ENCODE data around the gene AKAP3. TPM values are rescaled to one million over a fixed set of nuclear protein-coding genes. Genes with fewer than 3 reads are reported as not detected.
A peak's percentile ranks its signal among the peaks of the same experiment; 100 is the strongest.

The AKAP3 gene
- total and polyA plus RNA-seq, 7 donors = 0.07 to 8.4 (median 1.4) TPM

- TF ChIP-seq CTCF (IDR thresholded peaks at IDR 0.05) = no peak
- H3K4me1 ChIP-seq = peaks cover 39% of the 10 kb centered on the region
- no peak overlapping the region for H3K4me3 ChIP-seq
- peak overlapping the region; percentile 7 for H3K27ac ChIP-seq
- no peaks in the 10 kb centered on the region for H3K27me3 ChIP-seq (ENCODE audit: insufficient read depth in 3 of 3, low read length in 2 of 3)
- no peak for ATAC-seq
- H3K9me3 ChIP-seq = no peaks in the 10 kb centered on the region
- H3K36me3 ChIP-seq (ENCODE audit: insufficient read depth in 1 of 2, low read depth in 1 of 2) = peaks cover 9 to 44% of the 10 kb centered on the region in 2 donors
- DNase-seq = no peak
- intact Hi-C loops (cut with DNase I) = loop anchor here in 1 of 2 donors (10.0 kb wide), 1 partner anchor 118 kb away; the partner anchor contains the start of gene RAD51AP1
Measured at GRCh38 chr12:4653257-4653656, 4.4 kb upstream of the AKAP3 start.

- Histone ChIP-seq H3K9me3 (no peaks in the 10 kb centered on the region), H3K36me3 (ENCODE audit: insufficient read depth in 1 of 2, low read depth in 1 of 2) (peaks cover 2 to 5% of the 10 kb centered on the region in 2 donors), H3K27ac (peak overlapping the region; percentile 80), H3K27me3 (ENCODE audit: insufficient read depth in 3 of 3, low read length in 2 of 3) (no peaks in the 10 kb centered on the region), H3K4me1 (peaks cover 49% of the 10 kb centered on the region), H3K4me3 (peak overlapping the region; percentile 74)
- 0 to 1% (median 1%) methylated on average over 6 of the region's 6 CpGs for WGBS, 3 donors
- no peak for DNase-seq
- ATAC-seq = no peak
- intact Hi-C loops (cut with DNase I) = no loop called here
- no peak for TF ChIP-seq CTCF (IDR thresholded peaks at IDR 0.05)
Measured at GRCh38 chr12:4649358-4649661, 459 bp upstream of the AKAP3 start.

- Histone ChIP-seq H3K36me3 (ENCODE audit: insufficient read depth in 1 of 2, low read depth in 1 of 2) (peaks cover 0 to 2% of the 10 kb centered on the region in 2 donors), H3K27me3 (ENCODE audit: insufficient read depth in 3 of 3, low read length in 2 of 3) (no peaks in the 10 kb centered on the region), H3K9me3 (no peaks in the 10 kb centered on the region), H3K4me1 (peaks cover 39% of the 10 kb centered on the region), H3K27ac (peak overlapping the region; percentile 80), H3K4me3 (peak overlapping the region; percentile 74)
- WGBS, 3 donors = 35 to 44% (median 35%) methylated on average over 4 of the region's 4 CpGs
- no peak for ATAC-seq
- intact Hi-C loops (cut with DNase I) = no loop called here
- no peak for TF ChIP-seq CTCF (IDR thresholded peaks at IDR 0.05)
- no peak for DNase-seq
Measured at GRCh38 chr12:4648104-4648500, 749 bp downstream of the AKAP3 start.

GRCh38 chr12:4645023-4645422 is 3.8 kb downstream of the AKAP3 start:
- H3K36me3 ChIP-seq (ENCODE audit: insufficient read depth in 1 of 2, low read depth in 1 of 2) = no peaks in the 10 kb centered on the region
- ATAC-seq (no peak), DNase-seq (no peak)
- H3K27me3 ChIP-seq (ENCODE audit: insufficient read depth in 3 of 3, low read length in 2 of 3) = no peaks in the 10 kb centered on the region
- TF ChIP-seq CTCF (IDR thresholded peaks at IDR 0.05) = no peak
- H3K4me3 ChIP-seq = no peak overlapping the region
- intact Hi-C loops (cut with DNase I) = no loop called here
- 88 to 93% (median 88%) methylated on average over 1 of the region's 1 CpG for WGBS, 3 donors
- no peaks in the 10 kb centered on the region for H3K9me3 ChIP-seq
- no peak overlapping the region for H3K27ac ChIP-seq
- peaks cover 13% of the 10 kb centered on the region for H3K4me1 ChIP-seq

- Histone ChIP-seq H3K36me3 (ENCODE audit: insufficient read depth in 1 of 2, low read depth in 1 of 2) (no peaks in the 10 kb centered on the region), H3K27ac (no peak overlapping the region), H3K4me3 (no peak overlapping the region), H3K4me1 (peaks cover 10% of the 10 kb centered on the region), H3K27me3 (ENCODE audit: insufficient read depth in 3 of 3, low read length in 2 of 3) (no peaks in the 10 kb centered on the region), H3K9me3 (no peaks in the 10 kb centered on the region)
- no peak for DNase-seq
- ATAC-seq = no peak
- no peak for TF ChIP-seq CTCF (IDR thresholded peaks at IDR 0.05)
- intact Hi-C loops (cut with DNase I) = no loop called here
- WGBS, 3 donors = 80 to 88% (median 87%) methylated on average over 6 of the region's 6 CpGs
Measured at GRCh38 chr12:4643747-4644146, 5.1 kb downstream of the AKAP3 start.
